IPS-15b (cell line): Measurements from ENCODE around the gene SNHG17.
"Not testable (repeated sequence)": the region's sequence is repeated elsewhere in the genome, so short reads cannot be mapped to it uniquely, and the experiment has no call there.

Experiments used
- H3K27me3 ChIP-seq: one replicate; pipeline ENCODE4 v1.6.1; 2013; ENCODE audit warnings: low read length; ENCODE audit not compliant: control insufficient read depth, insufficient read depth
- H3K36me3 ChIP-seq: one replicate; pipeline ENCODE4 v1.6.1; 2013; ENCODE audit warnings: low read length; ENCODE audit not compliant: control insufficient read depth, insufficient read depth
- H3K4me1 ChIP-seq: one replicate; pipeline ENCODE4 v1.6.1; 2013; ENCODE audit warnings: mild to moderate bottlenecking, low read length; ENCODE audit not compliant: control insufficient read depth, insufficient read depth
- H3K4me3 ChIP-seq: one replicate; pipeline ENCODE4 v1.5.1; 2013; ENCODE audit warnings: low read depth, low read length
- H3K9ac ChIP-seq: one replicate; pipeline ENCODE4 v1.6.1; 2013; ENCODE audit warnings: low read depth, mild to moderate bottlenecking, low read length
- H3K9me3 ChIP-seq: one replicate; pipeline ENCODE4 v1.6.1; 2013; ENCODE audit warnings: mild to moderate bottlenecking, low read length; ENCODE audit not compliant: control insufficient read depth, insufficient read depth

Gene SNHG17

GRCh38 chr20:38412877-38413577 lies 22.1 kb downstream of the SNHG17 start:
- Histone ChIP-seq H3K27me3 (no peaks in the 10 kb centered on the region), H3K9ac (no peak overlapping the region), H3K4me1 (peaks cover 5% of the 10 kb centered on the region), H3K4me3 (no peak overlapping the region), H3K9me3 (no peaks in the 10 kb centered on the region), H3K36me3 (peaks cover 10% of the 10 kb centered on the region)

GRCh38 chr20:38407822-38408221 lies 27.3 kb downstream of the SNHG17 start:
- H3K4me1 ChIP-seq, H3K36me3 ChIP-seq, H3K9me3 ChIP-seq, H3K4me3 ChIP-seq, H3K9ac ChIP-seq, H3K27me3 ChIP-seq: not testable (repeated sequence)

GRCh38 chr20:38407321-38407720 lies 27.8 kb downstream of the SNHG17 start:
- no peaks in the 10 kb centered on the region for H3K36me3 ChIP-seq
- no peak overlapping the region for H3K9ac ChIP-seq
- H3K9me3 ChIP-seq = no peaks in the 10 kb centered on the region
- no peaks in the 10 kb centered on the region for H3K27me3 ChIP-seq
- no peaks in the 10 kb centered on the region for H3K4me1 ChIP-seq
- H3K4me3 ChIP-seq = no peak overlapping the region

GRCh38 chr20:38406476-38406875 lies 28.7 kb downstream of the SNHG17 start:
- Histone ChIP-seq H3K27me3 (no peaks in the 10 kb centered on the region), H3K9ac (no peak overlapping the region), H3K4me1 (no peaks in the 10 kb centered on the region), H3K4me3 (no peak overlapping the region), H3K9me3 (no peaks in the 10 kb centered on the region), H3K36me3 (no peaks in the 10 kb centered on the region)

- Histone ChIP-seq H3K4me3 (no peak overlapping the region), H3K27me3 (no peaks in the 10 kb centered on the region), H3K4me1 (no peaks in the 10 kb centered on the region), H3K9ac (no peak overlapping the region), H3K36me3 (no peaks in the 10 kb centered on the region), H3K9me3 (no peaks in the 10 kb centered on the region)
Measured at GRCh38 chr20:38405132-38405531, 30.0 kb downstream of the SNHG17 start.

- no peaks in the 10 kb centered on the region for H3K4me1 ChIP-seq
- no peaks in the 10 kb centered on the region for H3K9me3 ChIP-seq
- H3K4me3 ChIP-seq = no peak overlapping the region
- H3K27me3 ChIP-seq = no peaks in the 10 kb centered on the region
- H3K9ac ChIP-seq = no peak overlapping the region
- no peaks in the 10 kb centered on the region for H3K36me3 ChIP-seq
Measured at GRCh38 chr20:38404016-38404415, 31.1 kb downstream of the SNHG17 start.

GRCh38 chr20:38402816-38403215 lies 32.3 kb downstream of the SNHG17 start:
- no peaks in the 10 kb centered on the region for H3K4me1 ChIP-seq
- H3K4me3 ChIP-seq = no peak overlapping the region
- H3K27me3 ChIP-seq = no peaks in the 10 kb centered on the region
- H3K36me3 ChIP-seq = no peaks in the 10 kb centered on the region
- H3K9me3 ChIP-seq = no peaks in the 10 kb centered on the region
- H3K9ac ChIP-seq = no peak overlapping the region

GRCh38 chr20:38402089-38402488 lies 33.0 kb downstream of the SNHG17 start:
- no peak overlapping the region for H3K4me3 ChIP-seq
- H3K36me3 ChIP-seq = no peaks in the 10 kb centered on the region
- no peak overlapping the region for H3K9ac ChIP-seq
- no peaks in the 10 kb centered on the region for H3K27me3 ChIP-seq
- H3K9me3 ChIP-seq = no peaks in the 10 kb centered on the region
- no peaks in the 10 kb centered on the region for H3K4me1 ChIP-seq

- H3K4me3 ChIP-seq, H3K36me3 ChIP-seq, H3K9ac ChIP-seq: not testable (repeated sequence)
Measured at GRCh38 chr20:38395751-38396395, 39.3 kb downstream of the SNHG17 start.

GRCh38 chr20:38395165-38395564 lies 40.0 kb downstream of the SNHG17 start:
- Histone ChIP-seq H3K9ac (no peak overlapping the region), H3K27me3 (no peaks in the 10 kb centered on the region), H3K4me3 (no peak overlapping the region), H3K36me3 (no peaks in the 10 kb centered on the region), H3K4me1 (no peaks in the 10 kb centered on the region), H3K9me3 (no peaks in the 10 kb centered on the region)

More at GRCh38 chr20:38395751-38396395, 39.3 kb downstream of the SNHG17 start:
- not testable (repeated sequence) for H3K9me3 ChIP-seq, H3K4me1 ChIP-seq, H3K27me3 ChIP-seq

GRCh38 chr20:38393259-38393658 lies 41.9 kb downstream of the SNHG17 start:
- H3K4me1 ChIP-seq = no peaks in the 10 kb centered on the region
- H3K9me3 ChIP-seq = no peaks in the 10 kb centered on the region
- no peaks in the 10 kb centered on the region for H3K36me3 ChIP-seq
- no peak overlapping the region for H3K4me3 ChIP-seq
- H3K9ac ChIP-seq = no peak overlapping the region
- no peaks in the 10 kb centered on the region for H3K27me3 ChIP-seq

GRCh38 chr20:38392356-38392755 lies 42.8 kb downstream of the SNHG17 start:
- H3K4me1 ChIP-seq = no peaks in the 10 kb centered on the region
- H3K36me3 ChIP-seq = no peaks in the 10 kb centered on the region
- no peak overlapping the region for H3K9ac ChIP-seq
- H3K4me3 ChIP-seq = no peak overlapping the region
- H3K9me3 ChIP-seq = no peaks in the 10 kb centered on the region
- no peaks in the 10 kb centered on the region for H3K27me3 ChIP-seq
